Measurements from ENCODE around the gene GAPT.

DNA sequence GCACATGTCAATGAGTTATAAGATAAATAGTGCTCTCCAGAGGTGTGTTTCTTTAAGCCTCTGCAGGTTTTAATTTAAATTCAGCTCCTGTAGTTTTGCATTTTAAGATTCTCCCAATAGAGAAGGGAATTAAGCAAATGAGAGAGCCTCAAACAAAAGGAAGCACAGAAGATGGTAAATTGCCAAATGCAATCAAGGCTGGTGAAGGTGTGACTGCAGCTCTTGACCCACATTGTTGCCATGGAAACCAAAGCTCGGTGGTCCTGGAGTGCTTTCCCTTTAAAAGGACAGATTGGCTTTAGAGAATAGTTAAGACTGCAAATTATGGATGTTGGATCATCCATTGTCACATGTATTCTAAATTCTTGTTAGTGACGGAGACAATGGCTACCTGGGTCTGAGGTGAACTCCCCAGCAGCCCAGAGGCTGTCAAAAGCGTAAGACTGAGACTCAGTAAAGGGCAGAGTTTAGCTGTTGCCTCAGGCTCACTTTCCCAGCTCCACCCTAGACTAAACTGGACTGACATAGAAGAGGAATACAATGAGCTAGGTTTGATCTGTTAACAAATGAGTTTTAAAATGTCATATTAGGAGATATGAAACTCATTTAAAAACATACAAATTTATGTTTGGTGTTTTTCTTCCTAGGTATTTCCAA lies 12.3 kb downstream of the GAPT start:
- TF ChIP-seq CTCF (IDR thresholded peaks at IDR 0.05) (no peak), RAD21 (IDR thresholded peaks at IDR 0.05; ENCODE audit: low read length) (no peak), EP300 (IDR thresholded peaks at IDR 0.05; ENCODE audit: borderline replicate concordance in 1 of 2, low read depth in 1 of 2, low read length in 1 of 2) (no peak), POLR2AphosphoS5 (IDR thresholded peaks at IDR 0.05; ENCODE audit: low read depth, low read length) (no peak), SMC3 (IDR thresholded peaks at IDR 0.05; ENCODE audit: low read depth, low read length) (no peak), REST (IDR thresholded peaks at IDR 0.05; ENCODE audit: low read depth, low read length) (no peak), JUND (IDR thresholded peaks at IDR 0.05) (no peak), MEF2A (IDR thresholded peaks at IDR 0.05; ENCODE audit: borderline replicate concordance, low read depth) (no peak)
- TF ChIP-seq, protein P1, sequence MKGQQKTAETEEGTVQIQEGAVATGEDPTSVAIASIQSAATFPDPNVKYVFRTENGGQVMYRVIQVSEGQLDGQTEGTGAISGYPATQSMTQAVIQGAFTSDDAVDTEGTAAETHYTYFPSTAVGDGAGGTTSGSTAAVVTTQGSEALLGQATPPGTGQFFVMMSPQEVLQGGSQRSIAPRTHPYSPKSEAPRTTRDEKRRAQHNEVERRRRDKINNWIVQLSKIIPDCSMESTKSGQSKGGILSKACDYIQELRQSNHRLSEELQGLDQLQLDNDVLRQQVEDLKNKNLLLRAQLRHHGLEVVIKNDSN (IDR thresholded peaks at IDR 0.05; ENCODE audit: borderline replicate concordance, low read depth), result no peak

Data from SK-N-SH (cell line).